CD4-positive, alpha-beta T cell treated with Interleukin-1 beta for 1 hour (primary cell): ENCODE data around the gene DPH6.
A peak's percentile ranks its signal among the peaks of the same experiment; 100 is the strongest.
"Not testable (repeated sequence)": the region's sequence is repeated elsewhere in the genome, so short reads cannot be mapped to it uniquely, and the experiment has no call there.

Experiments used
- DNase-seq, 2 donors: peaks; one replicate each; pipeline ENCODE4 v3.0.0-alpha.2; 2020 to 2022

DPH6 gene

GRCh38 chr15:35481992-35482391 lies 64.0 kb downstream of the DPH6 start:
- peak; percentile 0 for DNase-seq

GRCh38 chr15:35481064-35481463 lies 64.9 kb downstream of the DPH6 start:
- DNase-seq = no peak

GRCh38 chr15:35479423-35479822 lies 66.5 kb downstream of the DPH6 start:
- no peak for DNase-seq

- no peak for DNase-seq
Measured at GRCh38 chr15:35477312-35478262, 68.4 kb downstream of the DPH6 start.

GRCh38 chr15:35471024-35471423 lies 74.9 kb downstream of the DPH6 start:
- no peak for DNase-seq

- DNase-seq = no peak
Measured at GRCh38 chr15:35470441-35470840, 75.5 kb downstream of the DPH6 start.

- no peak for DNase-seq
Measured at GRCh38 chr15:35466476-35466875, 79.5 kb downstream of the DPH6 start.

- no peak for DNase-seq
Measured at GRCh38 chr15:35465783-35466182, 80.2 kb downstream of the DPH6 start.

GRCh38 chr15:35460616-35461015 lies 85.3 kb downstream of the DPH6 start:
- DNase-seq = no peak

- DNase-seq = no peak
Measured at GRCh38 chr15:35458176-35458856, 87.6 kb downstream of the DPH6 start.

GRCh38 chr15:35455201-35455600 lies 90.8 kb downstream of the DPH6 start:
- no peak for DNase-seq

GRCh38 chr15:35450492-35450891 lies 95.5 kb downstream of the DPH6 start:
- no peak for DNase-seq

- no peak for DNase-seq
Measured at GRCh38 chr15:35448294-35448693, 97.7 kb downstream of the DPH6 start.

GRCh38 chr15:35445891-35446290 lies 100.1 kb downstream of the DPH6 start:
- DNase-seq = no peak

- peak in 1 of 2 donors; percentile 14 for DNase-seq
Measured at GRCh38 chr15:35444557-35445204, 101.3 kb downstream of the DPH6 start.

GRCh38 chr15:35443376-35443775 lies 102.6 kb downstream of the DPH6 start:
- DNase-seq = no peak

- DNase-seq = no peak
Measured at GRCh38 chr15:35442742-35443141, 103.2 kb downstream of the DPH6 start.

GRCh38 chr15:35441279-35441678 lies 104.7 kb downstream of the DPH6 start:
- not testable (repeated sequence) for DNase-seq

- no peak for DNase-seq
Measured at GRCh38 chr15:35440265-35440664, 105.7 kb downstream of the DPH6 start.

- DNase-seq = no peak
Measured at GRCh38 chr15:35439291-35439690, 106.7 kb downstream of the DPH6 start.

- no peak for DNase-seq
Measured at GRCh38 chr15:35437157-35437556, 108.8 kb downstream of the DPH6 start.

- no peak for DNase-seq
Measured at GRCh38 chr15:35436422-35436821, 109.5 kb downstream of the DPH6 start.

GRCh38 chr15:35431281-35431680 lies 114.7 kb downstream of the DPH6 start:
- no peak for DNase-seq

- DNase-seq = no peak
Measured at GRCh38 chr15:35430301-35430700, 115.7 kb downstream of the DPH6 start.
